Endothelial cell of umbilical vein (primary cell): ENCODE data around the gene RNF145. TPM values are rescaled to one million over a fixed set of nuclear protein-coding genes. Genes with fewer than 3 reads are reported as not detected.

Source experiments
- BruUV-seq: library from RNA; stranded (reverse); fragments of 400-500 nt; replicated peaks from 2 replicates; lab custom pipeline; 2021; lab: Mats Ljungman, UMichigan
- CTCF ChIA-PET: fragments of 300-600, 350-600 bp; sonication (Branson Sonifier 250); formaldehyde crosslinking; loops from one replicate; lab custom pipeline; 2021; ENCODE audit warnings: antibody characterized with exemption, inconsistent platforms; lab: Charles Lee
- POLR2A ChIA-PET: fragments of 300-600, 350-600 bp; sonication (Branson Sonifier 250); formaldehyde crosslinking; loops from one replicate; lab custom pipeline; 2021; ENCODE audit warnings: antibody characterized with exemption, inconsistent platforms; lab: Charles Lee
- DNase-seq: peaks from one replicate; pipeline ENCODE4 v3.0.0-alpha.2; 2011; ENCODE audit warnings: low read depth, low spot score
- FAIRE-seq: peaks from 2 replicates; lab custom pipeline; 2011; peaks lifted over from hg19 to GRCh38; lab: Jason Lieb, UNC
- H2AFZ ChIP-seq: 2 replicates; pipeline ENCODE4 v1.6.0; 2012; ENCODE audit warnings: low read depth, low read length, control low read depth, inconsistent platforms
- H3K27ac ChIP-seq: 2 replicates; pipeline ENCODE4 v1.5.1; 2011; ENCODE audit warnings: low read depth, mild to moderate bottlenecking, control low read depth, low read length, moderate library complexity; ENCODE audit not compliant: insufficient read depth
- H3K27me3 ChIP-seq, 2 experiments: 2 replicates each; pipeline versions ENCODE4 v1.6.0 to v1.6.1; 2011; ENCODE audit warnings: low read length in 2 of 2, mixed read lengths in 1 of 2; ENCODE audit not compliant: control insufficient read depth in 2 of 2, insufficient read depth in 2 of 2
- H3K36me3 ChIP-seq, 2 experiments: 2 replicates in 1 of 2; 3 replicates in 1 of 2; pipeline ENCODE4 v1.5.1; 2011; ENCODE audit warnings: low read length in 2 of 2, mild to moderate bottlenecking in 1 of 2, moderate library complexity in 1 of 2; ENCODE audit not compliant: control insufficient read depth in 2 of 2, insufficient read depth in 2 of 2; ENCODE audit errors: extremely low read depth in 1 of 2
- H3K4me1 ChIP-seq: 3 replicates; pipeline ENCODE4 v1.5.1; 2011; ENCODE audit warnings: mild to moderate bottlenecking, low read length; ENCODE audit not compliant: control insufficient read depth, insufficient read depth; ENCODE audit errors: extremely low read depth
- H3K4me2 ChIP-seq: 2 replicates; pipeline ENCODE4 v1.6.1; 2011; ENCODE audit warnings: low read length, control low read depth, mixed read lengths; ENCODE audit not compliant: insufficient read depth
- H3K4me3 ChIP-seq, 3 experiments: fragments of 200-600 bp in 1 of 3; sonication (generic), shearing (Covaris generic) in 1 of 3; replicated peaks in 1 of 3; 2 replicates each; pipeline ENCODE4 v1.5.1; 2011 to 2016; ENCODE audit warnings: control low read depth in 3 of 3, low read length in 3 of 3, mild to moderate bottlenecking in 2 of 3, inconsistent platforms in 1 of 3, low read depth in 1 of 3, moderate library complexity in 1 of 3; ENCODE audit not compliant: insufficient read depth in 1 of 3
- H3K79me2 ChIP-seq: 2 replicates; pipeline ENCODE4 v1.6.0; 2012; ENCODE audit warnings: low read length, inconsistent platforms; ENCODE audit not compliant: control insufficient read depth, insufficient read depth
- H3K9ac ChIP-seq: replicated peaks from 2 replicates; pipeline ENCODE3; 2011; ENCODE audit warnings: low read length, control low read depth; ENCODE audit not compliant: insufficient read depth; ENCODE audit errors: extremely low read depth
- H3K9me1 ChIP-seq: replicated peaks from 3 replicates; pipeline ENCODE4 v1.6.0; 2011; ENCODE audit warnings: mild to moderate bottlenecking, low read length; ENCODE audit not compliant: control insufficient read depth, insufficient read depth; ENCODE audit errors: extremely low read depth
- H3K9me3 ChIP-seq: replicated peaks from 2 replicates; pipeline ENCODE4 v1.5.1; 2012; ENCODE audit warnings: low read length, inconsistent platforms; ENCODE audit not compliant: control insufficient read depth, insufficient read depth
- H4K20me1 ChIP-seq: replicated peaks from 2 replicates; pipeline ENCODE3; 2011; ENCODE audit warnings: mild to moderate bottlenecking, low read length; ENCODE audit not compliant: control insufficient read depth, insufficient read depth; ENCODE audit errors: extremely low read depth
- EZH2 ChIP-seq: IDR thresholded peaks from 2 replicates; pipeline ENCODE4 v1.6.1; 2012; ENCODE audit warnings: borderline replicate concordance, low read depth, mild to moderate bottlenecking, moderate library complexity, low read length, inconsistent platforms; ENCODE audit not compliant: severe bottlenecking
- FOS ChIP-seq: IDR thresholded peaks from 2 replicates; pipeline ENCODE4 v1.6.1; 2011; ENCODE audit warnings: mild to moderate bottlenecking, low read length, moderate library complexity, borderline replicate concordance; ENCODE audit not compliant: insufficient read depth
- GATA2 ChIP-seq: IDR thresholded peaks from 2 replicates; pipeline ENCODE4 v1.7.0; 2011; ENCODE audit warnings: low read depth, mild to moderate bottlenecking, moderate library complexity, mixed read lengths, low read length; ENCODE audit not compliant: insufficient read length, insufficient read depth
- JUN ChIP-seq: IDR thresholded peaks from 2 replicates; pipeline ENCODE4 v1.6.1; 2011; ENCODE audit warnings: borderline replicate concordance, low read depth; ENCODE audit not compliant: insufficient read length, insufficient read depth
- POLR2A ChIP-seq: IDR thresholded peaks from 2 replicates; pipeline ENCODE4 v1.6.1; 2012; ENCODE audit warnings: low read depth, mild to moderate bottlenecking, control low read depth, low read length
- POLR2AphosphoS5 ChIP-seq: IDR thresholded peaks from 2 replicates; pipeline ENCODE4 v1.6.1; 2012; ENCODE audit warnings: low read depth, mild to moderate bottlenecking, control low read depth, low read length, moderate library complexity; ENCODE audit not compliant: insufficient read depth
- dilution Hi-C: fragments of 300-500 bp; cut with MboI; formaldehyde crosslinking; loops from one replicate; pipeline ENCODE4 v1.15.0; 2019; ENCODE audit warnings: low sequenced_read_pairs; ENCODE audit not compliant: extremely low pct_ligation_motif_present
- intact Hi-C: fragments of 100-400 bp; cut with micrococcal nuclease; formaldehyde crosslinking; loops from one replicate; pipeline ENCODE4 v1.10.0; 2022
- polyA plus RNA-seq, 4 experiments: library from polyadenylated mRNA; depleted of rRNA in 3 of 4; stranded (reverse) in 3 of 4; unstranded in 1 of 4; fragments of >200 nt; gene quantifications; 2 replicates each; pipeline versions ENCODE4 v1.2.1 to v1.2.3, GENCODE V29; 2011 to 2012; ENCODE audit warnings: missing spikeins in 1 of 4
- total RNA-seq: library from RNA; stranded (reverse); gene quantifications from 2 replicates; pipeline ENCODE4 v1.2.3, GENCODE V29; 2021
- TF ChIP-seq, protein P1 (sequence below): IDR thresholded peaks from 2 replicates; pipeline ENCODE4 v1.6.1; 2011; ENCODE audit not compliant: insufficient read depth, insufficient read length
- TF ChIP-seq, protein P2 (sequence below), 2 donors: IDR thresholded peaks; 1 replicate in 1 of 2; 2 replicates in 1 of 2; pipeline ENCODE4 v1.5.1; 2011; ENCODE audit warnings: low read length in 2 of 2, mild to moderate bottlenecking in 2 of 2, moderate library complexity in 2 of 2, control low read depth in 1 of 2, inconsistent platforms in 1 of 2, low read depth in 1 of 2; ENCODE audit not compliant: insufficient read depth in 1 of 2; ENCODE audit errors: extremely low read depth in 1 of 2

Gene RNF145
- total and polyA plus RNA-seq, 2 donors (not counting 3 experiments of a cell fraction or from before 2014, with no cell fraction given), result 39.4 to 62.3 TPM

DNA sequence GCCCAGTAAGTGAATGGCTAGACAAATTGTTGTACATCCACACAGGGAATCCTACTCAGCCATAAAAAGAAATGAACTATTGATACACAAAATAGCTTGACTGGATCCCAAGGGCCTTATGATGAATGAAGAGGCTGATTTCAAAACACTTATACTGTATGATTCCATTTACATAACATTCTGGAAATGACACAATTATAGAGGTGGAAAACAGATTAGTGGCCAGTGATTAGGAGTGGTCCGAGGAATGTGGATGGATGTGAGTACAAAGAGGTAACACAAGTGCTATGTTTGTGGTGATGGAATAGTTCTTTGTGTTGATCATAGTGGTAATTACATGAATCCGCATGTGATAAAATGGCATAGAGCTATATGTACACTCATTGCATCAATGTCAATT, 49.0 kb upstream of the RNF145 start:
- H3K27ac ChIP-seq, result no peak overlapping the region
- TF ChIP-seq GATA2, result no peak
- TF ChIP-seq, protein P1, sequence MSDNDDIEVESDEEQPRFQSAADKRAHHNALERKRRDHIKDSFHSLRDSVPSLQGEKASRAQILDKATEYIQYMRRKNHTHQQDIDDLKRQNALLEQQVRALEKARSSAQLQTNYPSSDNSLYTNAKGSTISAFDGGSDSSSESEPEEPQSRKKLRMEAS, result no peak
- TF ChIP-seq POLR2AphosphoS5, result no peak
- TF ChIP-seq EZH2, result no peak
- no peak for TF ChIP-seq JUN
- no peak for TF ChIP-seq FOS
- TF ChIP-seq, protein P2, sequence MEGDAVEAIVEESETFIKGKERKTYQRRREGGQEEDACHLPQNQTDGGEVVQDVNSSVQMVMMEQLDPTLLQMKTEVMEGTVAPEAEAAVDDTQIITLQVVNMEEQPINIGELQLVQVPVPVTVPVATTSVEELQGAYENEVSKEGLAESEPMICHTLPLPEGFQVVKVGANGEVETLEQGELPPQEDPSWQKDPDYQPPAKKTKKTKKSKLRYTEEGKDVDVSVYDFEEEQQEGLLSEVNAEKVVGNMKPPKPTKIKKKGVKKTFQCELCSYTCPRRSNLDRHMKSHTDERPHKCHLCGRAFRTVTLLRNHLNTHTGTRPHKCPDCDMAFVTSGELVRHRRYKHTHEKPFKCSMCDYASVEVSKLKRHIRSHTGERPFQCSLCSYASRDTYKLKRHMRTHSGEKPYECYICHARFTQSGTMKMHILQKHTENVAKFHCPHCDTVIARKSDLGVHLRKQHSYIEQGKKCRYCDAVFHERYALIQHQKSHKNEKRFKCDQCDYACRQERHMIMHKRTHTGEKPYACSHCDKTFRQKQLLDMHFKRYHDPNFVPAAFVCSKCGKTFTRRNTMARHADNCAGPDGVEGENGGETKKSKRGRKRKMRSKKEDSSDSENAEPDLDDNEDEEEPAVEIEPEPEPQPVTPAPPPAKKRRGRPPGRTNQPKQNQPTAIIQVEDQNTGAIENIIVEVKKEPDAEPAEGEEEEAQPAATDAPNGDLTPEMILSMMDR (IDR thresholded peaks at IDR 0.05; ENCODE audit: extremely low read depth in 1 of 2, insufficient read depth in 1 of 2, low read depth in 1 of 2, low read length in 2 of 2), result no peak
- no peak for TF ChIP-seq POLR2A
- no peaks in the 10 kb centered on the region for H3K36me3 ChIP-seq
- peaks cover 3 to 8% of the 10 kb centered on the region in 2 experiments for H3K27me3 ChIP-seq
- H3K4me2 ChIP-seq, result no peak overlapping the region
- ChIA-PET POLR2A (no interaction called here), CTCF (interaction anchor here (0.7 kb wide), 1 partner anchor 16 kb away, joined by 3 read pairs; no protein-coding TSS in a partner anchor)
- H2AFZ ChIP-seq, result no peak overlapping the region
- H3K9me3 ChIP-seq, result no peaks in the 10 kb centered on the region
- no peaks in the 10 kb centered on the region for H3K9me1 ChIP-seq
- no peak overlapping the region for H3K9ac ChIP-seq
- H3K4me1 ChIP-seq, result peaks cover 5% of the 10 kb centered on the region
- dilution Hi-C loops, result no loop called here
- no peak for DNase-seq
- H4K20me1 ChIP-seq, result no peaks in the 10 kb centered on the region
- intact Hi-C loops, result loop anchor here (1.0 kb wide), 1 partner anchor 8 kb away; no protein-coding TSS in a partner anchor
- no peak for FAIRE-seq
- no peaks in the 10 kb centered on the region for H3K79me2 ChIP-seq
- BruUV-seq, result no TSS peak
- no peak overlapping the region for H3K4me3 ChIP-seq
